Measurements from ENCODE around the gene HAUS7.

DNA sequence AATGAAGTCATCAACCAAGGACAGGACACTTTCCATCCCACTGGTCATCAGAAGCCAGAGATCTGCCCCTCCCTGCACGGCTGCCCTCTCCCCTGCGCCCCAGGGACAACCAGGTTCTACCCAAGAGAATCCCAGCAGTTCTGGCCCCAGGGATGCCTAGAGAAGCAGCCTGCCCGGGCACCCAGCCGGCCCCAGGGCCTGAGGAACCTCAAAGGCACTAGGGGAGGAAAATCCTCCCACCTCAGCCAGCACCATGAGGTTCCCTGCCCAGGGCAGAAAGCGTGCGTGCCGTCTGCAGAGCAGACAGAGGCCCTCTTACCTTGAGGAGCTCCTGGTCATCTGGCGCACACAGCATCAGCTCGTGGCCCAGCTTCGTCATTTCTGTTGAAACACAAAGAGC is 8.1 kb downstream of the HAUS7 start:
- TF ChIP-seq, protein P1, sequence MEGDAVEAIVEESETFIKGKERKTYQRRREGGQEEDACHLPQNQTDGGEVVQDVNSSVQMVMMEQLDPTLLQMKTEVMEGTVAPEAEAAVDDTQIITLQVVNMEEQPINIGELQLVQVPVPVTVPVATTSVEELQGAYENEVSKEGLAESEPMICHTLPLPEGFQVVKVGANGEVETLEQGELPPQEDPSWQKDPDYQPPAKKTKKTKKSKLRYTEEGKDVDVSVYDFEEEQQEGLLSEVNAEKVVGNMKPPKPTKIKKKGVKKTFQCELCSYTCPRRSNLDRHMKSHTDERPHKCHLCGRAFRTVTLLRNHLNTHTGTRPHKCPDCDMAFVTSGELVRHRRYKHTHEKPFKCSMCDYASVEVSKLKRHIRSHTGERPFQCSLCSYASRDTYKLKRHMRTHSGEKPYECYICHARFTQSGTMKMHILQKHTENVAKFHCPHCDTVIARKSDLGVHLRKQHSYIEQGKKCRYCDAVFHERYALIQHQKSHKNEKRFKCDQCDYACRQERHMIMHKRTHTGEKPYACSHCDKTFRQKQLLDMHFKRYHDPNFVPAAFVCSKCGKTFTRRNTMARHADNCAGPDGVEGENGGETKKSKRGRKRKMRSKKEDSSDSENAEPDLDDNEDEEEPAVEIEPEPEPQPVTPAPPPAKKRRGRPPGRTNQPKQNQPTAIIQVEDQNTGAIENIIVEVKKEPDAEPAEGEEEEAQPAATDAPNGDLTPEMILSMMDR (IDR thresholded peaks at IDR 0.05; ENCODE audit: low read depth, low read length, poor library complexity, severe bottlenecking) = no peak
- TF ChIP-seq EZH2phosphoT487 (IDR thresholded peaks at IDR 0.05; ENCODE audit: borderline replicate concordance, low read length) = no peak
